UCSD-AML1 (cell line): ENCODE data around the gene RRP36.
A peak's percentile ranks its signal among the peaks of the same experiment; 100 is the strongest.
"Not testable (repeated sequence)": the region's sequence is repeated elsewhere in the genome, so short reads cannot be mapped to it uniquely, and the experiment has no call there.

Source experiments
- DNase-seq: peaks from one replicate; lab custom pipeline; 2025; ENCODE audit not compliant: unreplicated experiment; lab: John Stamatoyannopoulos, UW

Gene RRP36

GRCh38 chr6:43036712-43037111 is 15.3 kb downstream of the RRP36 start:
- DNase-seq = no peak

GRCh38 chr6:43037197-43037596 is 15.8 kb downstream of the RRP36 start:
- no peak for DNase-seq

- DNase-seq = no peak
Measured at GRCh38 chr6:43037706-43038105, 16.3 kb downstream of the RRP36 start.

GRCh38 chr6:43038727-43039126 is 17.3 kb downstream of the RRP36 start:
- no peak for DNase-seq

- DNase-seq = no peak
Measured at GRCh38 chr6:43040542-43041257, 19.3 kb downstream of the RRP36 start.

- not testable (repeated sequence) for DNase-seq
Measured at GRCh38 chr6:43041475-43041874, 20.1 kb downstream of the RRP36 start.

- no peak for DNase-seq
Measured at GRCh38 chr6:43043310-43043709, 21.9 kb downstream of the RRP36 start.

- DNase-seq = no peak
Measured at GRCh38 chr6:43045371-43045930, 24.0 kb downstream of the RRP36 start.

- no peak for DNase-seq
Measured at GRCh38 chr6:43047998-43048397, 26.6 kb downstream of the RRP36 start.

GRCh38 chr6:43050981-43051380 is 29.6 kb downstream of the RRP36 start:
- DNase-seq = no peak

- DNase-seq = no peak
Measured at GRCh38 chr6:43052225-43052841, 30.9 kb downstream of the RRP36 start.

GRCh38 chr6:43052842-43053544 is 31.6 kb downstream of the RRP36 start:
- peak; percentile 65 for DNase-seq

- DNase-seq = peak; percentile 94
Measured at GRCh38 chr6:43053545-43054205, 32.3 kb downstream of the RRP36 start, which contains the start of gene CUL7. Gene CUL7 (minus strand): TSS chr6:43053851. CDS start chr6:43052788, 1,063 bp downstream.

GRCh38 chr6:43054206-43054943 is 33.0 kb downstream of the RRP36 start:
- no peak for DNase-seq

- no peak for DNase-seq
Measured at GRCh38 chr6:43055966-43056365, 34.5 kb downstream of the RRP36 start.

GRCh38 chr6:43058531-43058930 is 37.1 kb downstream of the RRP36 start:
- DNase-seq = no peak

GRCh38 chr6:43059168-43060033 is 38.0 kb downstream of the RRP36 start, which contains the start of the genes KLC4 and MRPL2:
Gene KLC4 (plus strand): TSS chr6:43059631. CDS start chr6:43061336, 1,705 bp downstream.
Gene MRPL2 (minus strand): TSS chr6:43059434. CDS start chr6:43059381, 53 bp downstream.
- DNase-seq = peak; percentile 98

GRCh38 chr6:43060034-43060754 is 38.8 kb downstream of the RRP36 start:
- DNase-seq = no peak
